Keratinocyte (primary cell): ENCODE measurements around the gene C5. TPM values are rescaled to one million over a fixed set of nuclear protein-coding genes. Genes with fewer than 3 reads are reported as not detected.
A peak's percentile ranks its signal among the peaks of the same experiment; 100 is the strongest.

Experiments
- DNase-seq: peaks from one replicate; pipeline ENCODE4 v3.0.0-alpha.2; 2011; ENCODE audit warnings: low read depth, missing footprints, low spot score
- FAIRE-seq: peaks from 2 replicates; lab custom pipeline; 2011; peaks lifted over from hg19 to GRCh38; lab: Jason Lieb, UNC
- H2AFZ ChIP-seq: 2 replicates; pipeline ENCODE4 v1.6.0; 2012; ENCODE audit warnings: low read length, control low read depth, inconsistent platforms; ENCODE audit not compliant: control insufficient read depth
- H3K27ac ChIP-seq: 2 replicates; pipeline ENCODE4 v1.5.1; 2011; ENCODE audit warnings: low read length; ENCODE audit not compliant: control insufficient read depth, insufficient read depth
- H3K27me3 ChIP-seq: 3 replicates; pipeline ENCODE4 v1.6.0; 2011; ENCODE audit warnings: low read length; ENCODE audit not compliant: control insufficient read depth, insufficient read depth; ENCODE audit errors: extremely low read depth
- H3K36me3 ChIP-seq, 2 experiments: 2 replicates in 1 of 2; 3 replicates in 1 of 2; pipeline ENCODE4 v1.5.1; 2011; ENCODE audit warnings: low read length in 2 of 2, mild to moderate bottlenecking in 1 of 2; ENCODE audit not compliant: control insufficient read depth in 2 of 2, insufficient read depth in 2 of 2; ENCODE audit errors: extremely low read depth in 1 of 2
- H3K4me1 ChIP-seq: 3 replicates; pipeline ENCODE4 v1.5.1; 2011; ENCODE audit warnings: low read length; ENCODE audit not compliant: control insufficient read depth, insufficient read depth; ENCODE audit errors: extremely low read depth
- H3K4me2 ChIP-seq: 3 replicates; pipeline ENCODE4 v1.6.0; 2011; ENCODE audit warnings: low read depth, low read length; ENCODE audit not compliant: control insufficient read depth, insufficient read depth; ENCODE audit errors: extremely low read depth
- H3K4me3 ChIP-seq, 3 experiments: fragments of 200-600 bp in 1 of 3; sonication (generic) in 1 of 3; 2 replicates in 2 of 3; 3 replicates in 1 of 3; pipeline ENCODE4 v1.5.1; 2011 to 2016; ENCODE audit warnings: low read length in 3 of 3, mild to moderate bottlenecking in 3 of 3, control low read depth in 2 of 3, inconsistent platforms in 1 of 3, low read depth in 1 of 3, mixed read lengths in 1 of 3, mixed run types in 1 of 3, moderate library complexity in 1 of 3; ENCODE audit not compliant: control insufficient read depth in 2 of 3, insufficient read depth in 2 of 3; ENCODE audit errors: extremely low read depth in 1 of 3
- H3K79me2 ChIP-seq: 2 replicates; pipeline ENCODE4 v1.6.0; 2012; ENCODE audit warnings: low read length; ENCODE audit not compliant: control insufficient read depth, insufficient read depth
- H3K9ac ChIP-seq: 3 replicates; pipeline ENCODE4 v1.6.0; 2011; ENCODE audit warnings: low read length; ENCODE audit not compliant: control insufficient read depth, insufficient read depth; ENCODE audit errors: extremely low read depth
- H3K9me1 ChIP-seq: 3 replicates; pipeline ENCODE4 v1.6.0; 2011; ENCODE audit warnings: low read length; ENCODE audit not compliant: control insufficient read depth, insufficient read depth; ENCODE audit errors: extremely low read depth
- H3K9me3 ChIP-seq: 2 replicates; pipeline ENCODE4 v1.5.1; 2012; ENCODE audit warnings: low read depth, low read length; ENCODE audit not compliant: control insufficient read depth
- H4K20me1 ChIP-seq: 3 replicates; pipeline ENCODE4 v1.6.0; 2011; ENCODE audit warnings: low read length; ENCODE audit not compliant: control insufficient read depth, insufficient read depth; ENCODE audit errors: extremely low read depth
- EZH2 ChIP-seq: IDR thresholded peaks from one replicate; pipeline ENCODE4 v1.6.1; 2012; ENCODE audit warnings: inconsistent platforms, mild to moderate bottlenecking, low read length, moderate library complexity
- dilution Hi-C: fragments of 300-500 bp; cut with MboI; formaldehyde crosslinking; loops from one replicate; pipeline ENCODE4 v1.7.0; 2020; ENCODE audit warnings: low sequenced_read_pairs; ENCODE audit not compliant: extremely low pct_ligation_motif_present
- polyA plus RNA-seq, 5 experiments: library from polyadenylated mRNA; depleted of rRNA in 3 of 5; stranded (reverse) in 3 of 5; stranded (forward) in 1 of 5; unstranded in 1 of 5; fragments of >200 nt; gene quantifications; 1 replicate in 1 of 5; 2 replicates in 3 of 5; 3 replicates in 1 of 5; pipeline versions ENCODE4 v1.2.1 to v1.2.3, GENCODE V29; 2011 to 2012; ENCODE audit warnings: missing spikeins in 2 of 5, low read depth in 1 of 5, low replicate concordance in 1 of 5
- TF ChIP-seq, protein P1 (sequence below), 3 experiments: IDR thresholded peaks in 1 of 3; conservative IDR thresholded peaks in 1 of 3; optimal IDR thresholded peaks in 1 of 3; 2 replicates in 2 of 3; 3 replicates in 1 of 3; pipeline versions ENCODE3 to v1.5.1; 2011; ENCODE audit warnings: low read length in 3 of 3, mild to moderate bottlenecking in 3 of 3, moderate library complexity in 2 of 3, control low read depth in 1 of 3, inconsistent platforms in 1 of 3; ENCODE audit not compliant: insufficient read depth in 2 of 3; ENCODE audit errors: extremely low read depth in 1 of 3

The C5 gene
- polyA plus RNA-seq, 1 donor (not counting 4 experiments of a cell fraction or from before 2014, with no cell fraction given): 0.76 TPM

DNA sequence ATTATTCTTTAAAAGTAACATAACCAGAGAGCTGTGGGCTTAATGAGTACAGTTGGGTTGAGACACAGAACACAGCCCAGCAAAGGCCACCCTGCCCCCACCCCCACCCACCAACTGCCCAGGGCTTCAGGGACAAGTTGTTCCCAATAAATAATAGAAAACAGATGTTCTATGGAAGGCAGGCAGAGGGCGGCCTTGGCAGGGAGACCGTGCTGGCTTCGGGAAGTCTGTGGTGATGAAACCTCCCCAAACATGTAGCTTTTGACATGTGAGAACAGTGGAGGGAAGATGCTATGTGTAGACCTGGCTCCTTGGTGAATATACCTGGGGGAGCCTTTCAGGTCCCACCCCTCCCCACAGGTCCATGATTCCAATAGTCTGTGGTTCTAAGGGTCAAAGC, 133.5 kb downstream of the C5 start:
- H3K79me2 ChIP-seq: no peaks in the 10 kb centered on the region
- no peak for DNase-seq
- no peaks in the 10 kb centered on the region for H3K27me3 ChIP-seq
- no peaks in the 10 kb centered on the region for H3K9me1 ChIP-seq
- H4K20me1 ChIP-seq: no peaks in the 10 kb centered on the region
- no peak overlapping the region for H3K9ac ChIP-seq
- no peaks in the 10 kb centered on the region for H3K4me1 ChIP-seq
- H3K27ac ChIP-seq: no peak overlapping the region
- H3K4me2 ChIP-seq: no peak overlapping the region
- dilution Hi-C loops: no loop called here
- H3K4me3 ChIP-seq: no peak overlapping the region
- no peak for FAIRE-seq
- H3K36me3 ChIP-seq: no peaks in the 10 kb centered on the region
- H3K9me3 ChIP-seq: no peaks in the 10 kb centered on the region
- TF ChIP-seq, protein P1, sequence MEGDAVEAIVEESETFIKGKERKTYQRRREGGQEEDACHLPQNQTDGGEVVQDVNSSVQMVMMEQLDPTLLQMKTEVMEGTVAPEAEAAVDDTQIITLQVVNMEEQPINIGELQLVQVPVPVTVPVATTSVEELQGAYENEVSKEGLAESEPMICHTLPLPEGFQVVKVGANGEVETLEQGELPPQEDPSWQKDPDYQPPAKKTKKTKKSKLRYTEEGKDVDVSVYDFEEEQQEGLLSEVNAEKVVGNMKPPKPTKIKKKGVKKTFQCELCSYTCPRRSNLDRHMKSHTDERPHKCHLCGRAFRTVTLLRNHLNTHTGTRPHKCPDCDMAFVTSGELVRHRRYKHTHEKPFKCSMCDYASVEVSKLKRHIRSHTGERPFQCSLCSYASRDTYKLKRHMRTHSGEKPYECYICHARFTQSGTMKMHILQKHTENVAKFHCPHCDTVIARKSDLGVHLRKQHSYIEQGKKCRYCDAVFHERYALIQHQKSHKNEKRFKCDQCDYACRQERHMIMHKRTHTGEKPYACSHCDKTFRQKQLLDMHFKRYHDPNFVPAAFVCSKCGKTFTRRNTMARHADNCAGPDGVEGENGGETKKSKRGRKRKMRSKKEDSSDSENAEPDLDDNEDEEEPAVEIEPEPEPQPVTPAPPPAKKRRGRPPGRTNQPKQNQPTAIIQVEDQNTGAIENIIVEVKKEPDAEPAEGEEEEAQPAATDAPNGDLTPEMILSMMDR (optimal IDR thresholded peaks at IDR 0.05 in 1 of 3, IDR thresholded peaks at IDR 0.05 in 1 of 3, conservative IDR thresholded peaks at IDR 0.05 in 1 of 3; ENCODE audit: extremely low read depth in 1 of 3, insufficient read depth in 2 of 3, low read length in 3 of 3): peak in 2 of 3 experiments; percentile 7 to 55
- TF ChIP-seq EZH2: no peak
- no peak overlapping the region for H2AFZ ChIP-seq

DNA sequence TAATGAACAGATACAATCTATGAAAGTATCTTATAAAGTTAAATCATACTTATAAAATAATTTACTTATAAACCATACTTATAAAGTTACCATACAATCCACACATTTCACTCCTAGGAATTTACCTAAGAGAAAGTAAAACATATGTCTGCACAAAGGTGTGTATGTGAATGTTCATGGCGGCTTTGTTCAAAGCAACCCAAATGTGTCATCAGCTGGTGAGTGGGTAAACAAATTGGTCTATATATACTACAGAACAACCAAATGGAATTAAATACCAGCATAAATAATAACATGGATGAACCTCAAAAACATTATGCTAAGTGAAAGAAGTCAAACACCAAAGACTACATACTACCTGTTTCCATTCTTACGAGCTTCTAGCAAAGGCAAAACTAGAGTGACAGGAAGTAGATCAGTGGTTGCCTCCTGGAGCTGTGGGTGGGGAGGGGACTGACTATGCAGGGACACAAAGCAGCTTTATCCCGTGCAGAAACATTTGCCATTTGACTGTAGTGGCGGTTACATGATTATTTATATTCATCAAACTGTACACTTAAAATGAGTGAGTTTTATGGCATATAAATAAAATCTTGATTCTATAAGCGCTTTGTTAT, 134.1 kb downstream of the C5 start:
- H3K27ac ChIP-seq: no peak overlapping the region
- DNase-seq: no peak

More for the DNA sequence above, 134.1 kb downstream of the C5 start:
- Histone ChIP-seq H3K36me3 (no peaks in the 10 kb centered on the region), H3K27me3 (no peaks in the 10 kb centered on the region), H3K9ac (no peak overlapping the region), H4K20me1 (no peaks in the 10 kb centered on the region), H2AFZ (no peak overlapping the region), H3K4me2 (no peak overlapping the region), H3K4me1 (peaks cover 2% of the 10 kb centered on the region), H3K79me2 (no peaks in the 10 kb centered on the region), H3K9me3 (no peaks in the 10 kb centered on the region), H3K9me1 (no peaks in the 10 kb centered on the region), H3K4me3 (no peak overlapping the region)
- dilution Hi-C loops: no loop called here
- FAIRE-seq: no peak
- TF ChIP-seq, protein P1 (optimal IDR thresholded peaks at IDR 0.05 in 1 of 3, IDR thresholded peaks at IDR 0.05 in 1 of 3, conservative IDR thresholded peaks at IDR 0.05 in 1 of 3; ENCODE audit: extremely low read depth in 1 of 3, insufficient read depth in 2 of 3, low read length in 3 of 3): no peak
- TF ChIP-seq EZH2: no peak
